GM10266 (cell line): Measurements from ENCODE around the gene USH1C.

Experiments used
- DNase-seq: peaks from one replicate; pipeline ENCODE4 v3.0.0; 2012; ENCODE audit errors: extremely low spot score
- CTCF ChIP-seq: IDR thresholded peaks from 2 replicates; pipeline ENCODE4 v1.5.1; 2012; ENCODE audit warnings: mild to moderate bottlenecking, low read depth; ENCODE audit not compliant: control insufficient read depth, insufficient read depth; ENCODE audit errors: missing control alignments

The USH1C gene

GRCh38 chr11:17473071-17473744 is 71.0 kb downstream of the USH1C start:
- TF ChIP-seq CTCF = no peak
- no peak for DNase-seq

GRCh38 chr11:17472467-17472866 is 71.7 kb downstream of the USH1C start:
- no peak for DNase-seq
- no peak for TF ChIP-seq CTCF

- DNase-seq = no peak
- TF ChIP-seq CTCF = no peak
Measured at GRCh38 chr11:17471501-17471900, 72.7 kb downstream of the USH1C start.

- TF ChIP-seq CTCF = no peak
- no peak for DNase-seq
Measured at GRCh38 chr11:17469998-17470397, 74.2 kb downstream of the USH1C start.

- DNase-seq = no peak
Measured at GRCh38 chr11:17468122-17468521, 76.1 kb downstream of the USH1C start.

GRCh38 chr11:17463546-17464174 is 80.6 kb downstream of the USH1C start:
- no peak for TF ChIP-seq CTCF
- DNase-seq = no peak

More at GRCh38 chr11:17468122-17468521, 76.1 kb downstream of the USH1C start:
- TF ChIP-seq CTCF = no peak

GRCh38 chr11:17462940-17463339 is 81.3 kb downstream of the USH1C start:
- no peak for DNase-seq
- no peak for TF ChIP-seq CTCF
